Measurements from ENCODE around the gene EXO5.

DNA sequence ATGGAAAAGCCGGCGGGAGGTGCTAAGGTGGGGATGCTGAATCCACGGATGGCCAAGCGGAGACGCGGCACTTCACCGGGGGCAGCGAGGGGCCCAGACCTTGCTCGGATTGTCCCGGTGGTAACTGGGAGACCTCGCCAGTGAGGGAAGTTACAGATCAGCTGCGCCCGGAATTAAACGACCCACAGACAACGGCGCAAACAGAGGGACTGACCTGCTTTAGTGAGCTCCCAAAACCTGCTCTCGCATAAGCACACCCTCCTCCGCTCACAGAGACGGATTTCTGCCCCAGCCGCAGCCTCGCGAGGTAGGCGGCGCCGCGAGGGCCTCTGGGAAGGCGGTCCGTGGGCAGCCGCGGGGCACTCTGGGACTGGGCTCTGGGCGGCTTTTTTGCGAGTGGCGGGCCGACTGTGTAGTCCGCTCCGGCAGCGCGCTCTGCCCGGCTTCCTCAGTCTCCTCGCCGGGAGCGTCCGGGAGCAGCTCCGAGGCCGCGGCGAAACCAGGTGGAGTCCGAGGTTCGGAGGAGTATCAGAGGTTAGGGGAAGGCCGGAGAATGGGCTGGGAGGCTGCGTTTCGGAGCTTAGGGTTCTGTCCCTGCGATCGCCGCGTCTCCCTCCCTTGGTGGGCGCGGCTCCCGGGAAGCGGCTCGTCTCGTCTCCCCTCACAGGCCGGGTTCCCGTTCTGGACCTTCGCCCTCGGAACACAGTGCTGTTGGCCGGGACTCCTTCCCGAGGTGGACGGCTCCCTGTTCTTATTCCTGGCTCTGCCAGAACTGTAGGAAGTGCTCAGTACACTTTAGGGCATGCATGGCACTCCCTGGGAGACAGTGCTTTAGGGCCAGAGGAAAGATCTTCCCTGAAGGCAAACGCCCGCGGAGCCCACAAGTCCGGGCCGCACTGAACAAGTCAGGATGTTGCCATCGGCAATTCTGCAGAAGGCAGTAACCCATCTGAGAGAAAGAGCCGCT is at the start of gene EXO5:
- TF ChIP-seq POLR2AphosphoS5 (IDR thresholded peaks at IDR 0.05) = no peak
- TF ChIP-seq, protein P1, sequence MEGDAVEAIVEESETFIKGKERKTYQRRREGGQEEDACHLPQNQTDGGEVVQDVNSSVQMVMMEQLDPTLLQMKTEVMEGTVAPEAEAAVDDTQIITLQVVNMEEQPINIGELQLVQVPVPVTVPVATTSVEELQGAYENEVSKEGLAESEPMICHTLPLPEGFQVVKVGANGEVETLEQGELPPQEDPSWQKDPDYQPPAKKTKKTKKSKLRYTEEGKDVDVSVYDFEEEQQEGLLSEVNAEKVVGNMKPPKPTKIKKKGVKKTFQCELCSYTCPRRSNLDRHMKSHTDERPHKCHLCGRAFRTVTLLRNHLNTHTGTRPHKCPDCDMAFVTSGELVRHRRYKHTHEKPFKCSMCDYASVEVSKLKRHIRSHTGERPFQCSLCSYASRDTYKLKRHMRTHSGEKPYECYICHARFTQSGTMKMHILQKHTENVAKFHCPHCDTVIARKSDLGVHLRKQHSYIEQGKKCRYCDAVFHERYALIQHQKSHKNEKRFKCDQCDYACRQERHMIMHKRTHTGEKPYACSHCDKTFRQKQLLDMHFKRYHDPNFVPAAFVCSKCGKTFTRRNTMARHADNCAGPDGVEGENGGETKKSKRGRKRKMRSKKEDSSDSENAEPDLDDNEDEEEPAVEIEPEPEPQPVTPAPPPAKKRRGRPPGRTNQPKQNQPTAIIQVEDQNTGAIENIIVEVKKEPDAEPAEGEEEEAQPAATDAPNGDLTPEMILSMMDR (IDR thresholded peaks at IDR 0.05) = no peak

All from suprapubic skin (tissue), 3 donors.